ENCODE measurements around the gene DLD.
A peak's percentile ranks its signal among the peaks of the same experiment; 100 is the strongest.
"Not testable (repeated sequence)": the region's sequence is repeated elsewhere in the genome, so short reads cannot be mapped to it uniquely, and the experiment has no call there.

DLD gene

DNA sequence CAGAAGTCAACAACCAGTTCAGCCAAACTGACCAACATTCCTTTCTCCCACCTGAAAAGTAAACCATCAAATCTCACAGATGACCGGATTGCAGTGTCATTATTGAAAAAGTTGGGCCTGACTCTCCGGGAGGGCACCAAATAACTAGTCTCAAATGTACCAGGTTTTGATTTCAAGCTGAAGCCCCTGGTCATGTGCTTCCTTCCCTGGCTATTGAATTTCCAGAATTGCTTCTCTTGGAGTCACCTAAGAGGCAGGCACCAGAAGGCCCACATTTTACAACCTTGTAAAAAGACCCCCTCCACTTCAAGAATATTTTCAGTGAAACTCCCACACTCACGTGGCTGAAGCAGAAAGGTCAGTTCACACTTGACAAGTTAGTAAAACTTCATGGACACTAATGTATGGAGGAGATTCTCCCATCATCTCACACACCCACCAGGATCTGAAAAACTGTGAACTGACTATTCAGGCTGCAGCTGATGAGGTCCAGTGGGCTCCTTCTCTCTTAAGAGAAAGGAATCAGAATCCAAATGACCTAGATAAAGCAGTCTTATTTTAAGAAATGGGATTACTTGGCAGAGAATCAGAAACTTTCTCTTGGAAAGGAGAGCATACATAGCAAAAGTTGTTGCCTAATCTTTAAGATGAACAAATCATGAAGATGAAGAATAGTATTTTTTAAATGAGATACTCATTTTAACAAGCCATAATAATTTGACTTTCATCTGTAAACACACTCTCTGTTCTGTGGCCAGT lies 53.6 kb downstream of the DLD start:
- DNase-seq = no peak

- DNase-seq = no peak
Observed at GRCh38 chr7:107945332-107945731, 54.3 kb downstream of the DLD start.

DNA sequence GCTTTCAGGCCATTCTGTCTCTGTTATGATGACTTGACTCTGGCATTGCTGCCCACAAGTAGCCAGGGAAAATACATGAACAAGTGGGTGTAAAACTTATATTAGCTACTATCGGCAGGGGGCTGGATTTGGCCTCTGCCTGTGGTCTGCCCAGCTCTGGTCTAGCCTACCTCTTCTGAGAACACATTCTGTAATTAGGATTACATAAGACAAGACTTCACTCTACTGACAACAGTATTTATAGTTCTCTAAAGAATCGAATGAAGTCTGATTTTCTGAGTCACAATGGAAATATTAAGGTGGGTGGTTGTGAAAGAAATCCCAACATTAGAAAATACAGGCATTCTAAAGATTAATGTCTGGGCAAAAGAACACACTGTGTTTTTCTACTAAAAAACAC lies 55.5 kb downstream of the DLD start:
- no peak for DNase-seq

GRCh38 chr7:107946881-107947280 lies 55.9 kb downstream of the DLD start:
- DNase-seq = peak in 2 of 56 donors; percentile 2 to 9

- no peak for DNase-seq
Observed at GRCh38 chr7:107948645-107949442, 57.9 kb downstream of the DLD start.

GRCh38 chr7:107949443-107949935 lies 58.5 kb downstream of the DLD start:
- DNase-seq = no peak

GRCh38 chr7:107951172-107951787 lies 60.3 kb downstream of the DLD start:
- DNase-seq = no peak

- no peak for DNase-seq
Observed at GRCh38 chr7:107951896-107952295, 60.9 kb downstream of the DLD start.

GRCh38 chr7:107953265-107953923 lies 62.4 kb downstream of the DLD start:
- DNase-seq = no peak

DNA sequence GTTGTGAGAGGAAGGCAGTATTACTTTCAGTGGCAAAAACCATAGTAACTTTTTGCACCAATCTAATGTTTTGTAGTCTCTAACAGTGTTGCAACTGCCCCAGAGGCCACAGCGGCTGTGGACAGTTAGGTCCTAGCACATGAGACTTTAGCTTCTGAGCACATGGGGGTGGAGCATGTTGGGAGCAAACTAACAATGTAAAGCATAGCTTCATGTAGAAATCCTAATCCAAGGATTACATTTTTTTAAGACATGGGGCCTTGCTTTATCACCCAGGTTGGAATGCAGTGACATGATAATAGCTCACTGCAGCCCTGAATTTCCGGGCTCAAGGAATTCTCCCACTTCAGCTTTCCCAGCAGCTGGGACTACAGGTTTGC lies 62.9 kb downstream of the DLD start:
- no peak for DNase-seq

DNA sequence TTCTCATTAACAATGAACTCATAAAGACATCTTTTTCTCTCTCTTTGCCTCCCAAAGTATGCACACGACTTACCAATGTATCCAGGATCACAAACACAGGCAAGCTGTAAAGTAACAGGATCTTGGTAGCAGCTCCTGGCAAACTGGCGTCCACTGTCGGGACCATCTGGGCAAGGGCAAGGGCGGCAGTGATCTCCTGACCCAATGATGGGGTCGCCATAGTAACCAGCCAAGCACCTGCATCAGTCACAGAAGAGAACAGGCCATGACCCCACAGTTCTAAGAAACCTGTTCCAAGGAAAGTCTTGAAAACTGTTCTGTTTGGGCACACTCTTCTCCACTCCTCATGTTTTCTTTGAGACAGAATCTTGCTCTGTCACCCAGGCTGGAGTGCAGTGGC lies 64.4 kb downstream of the DLD start:
- no peak for DNase-seq

- not testable (repeated sequence) for DNase-seq
Observed at GRCh38 chr7:107956950-107957349, 66.0 kb downstream of the DLD start.

GRCh38 chr7:107957436-107957835 lies 66.5 kb downstream of the DLD start:
- DNase-seq = no peak

DNA sequence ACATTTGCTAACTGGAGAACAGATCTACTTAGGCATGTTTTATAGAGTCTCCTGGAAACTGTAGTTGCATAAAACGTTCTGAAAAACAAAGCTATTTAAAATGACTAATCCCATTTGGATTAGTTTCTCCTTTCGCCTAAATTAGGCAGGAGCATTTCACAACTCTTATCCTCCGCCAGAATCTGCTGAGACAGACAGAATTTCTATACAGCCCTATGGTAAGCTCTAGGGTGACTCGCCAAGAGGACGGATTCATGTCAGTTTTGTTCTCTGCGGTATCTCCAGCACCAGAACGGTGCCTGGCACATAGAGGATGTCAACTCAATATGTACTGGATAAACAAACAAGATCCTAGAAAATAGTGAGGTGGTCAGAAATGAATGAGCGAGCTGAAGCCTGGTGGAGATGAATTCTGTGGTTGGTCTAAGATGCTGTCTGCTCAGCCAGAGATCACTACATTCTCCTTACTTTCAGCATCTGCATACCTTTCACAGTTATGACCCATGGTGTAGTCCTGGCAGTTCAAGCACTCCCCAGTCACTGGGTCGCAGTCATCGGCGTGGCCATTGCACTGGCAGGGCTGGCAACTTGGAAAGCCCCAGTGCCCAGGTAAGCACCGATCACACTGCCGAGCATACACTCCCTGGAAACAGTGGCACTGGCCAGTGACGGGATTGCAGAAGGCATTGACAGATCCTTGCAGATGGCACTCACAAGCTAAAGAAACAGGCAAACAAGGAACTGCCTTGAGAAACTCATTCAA lies 68.0 kb downstream of the DLD start:
- no peak for DNase-seq

DNA sequence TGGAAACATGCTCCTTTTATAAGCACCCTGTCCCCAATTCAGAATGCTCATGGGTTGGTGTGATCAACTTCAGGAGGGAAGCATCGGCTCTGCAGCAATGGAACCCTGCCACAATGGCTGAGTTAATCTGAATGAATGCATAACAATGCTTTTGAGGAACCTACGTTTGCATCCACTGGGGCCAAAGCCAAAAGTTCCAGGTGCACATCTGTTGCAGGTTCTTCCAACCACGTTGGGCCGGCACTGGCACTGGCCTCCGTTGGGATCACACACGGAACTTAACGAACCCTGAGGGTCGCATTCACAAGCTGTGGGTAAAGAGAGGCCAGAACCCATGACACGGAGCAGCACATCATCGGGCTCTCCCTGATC lies 68.5 kb downstream of the DLD start:
- DNase-seq = no peak

DNA sequence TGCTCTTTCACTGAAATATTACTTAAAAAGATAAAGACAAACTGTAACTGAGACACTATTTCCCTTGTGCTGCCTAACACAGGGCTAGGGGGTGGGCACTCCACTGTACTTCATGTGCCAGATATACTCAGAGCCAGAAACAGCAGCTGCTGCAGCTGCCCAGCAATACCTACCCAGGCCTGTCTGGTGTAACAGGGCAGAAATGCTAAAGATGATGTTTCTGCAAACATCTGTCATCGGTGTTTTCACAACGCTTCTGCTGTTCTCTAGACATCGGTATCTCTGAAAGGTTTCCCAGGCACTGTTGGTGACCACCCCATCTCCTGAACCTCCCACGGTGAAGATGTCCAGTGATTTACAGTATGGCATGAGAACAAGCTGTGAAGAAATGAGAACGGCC lies 69.3 kb downstream of the DLD start:
- no peak for DNase-seq

DNA sequence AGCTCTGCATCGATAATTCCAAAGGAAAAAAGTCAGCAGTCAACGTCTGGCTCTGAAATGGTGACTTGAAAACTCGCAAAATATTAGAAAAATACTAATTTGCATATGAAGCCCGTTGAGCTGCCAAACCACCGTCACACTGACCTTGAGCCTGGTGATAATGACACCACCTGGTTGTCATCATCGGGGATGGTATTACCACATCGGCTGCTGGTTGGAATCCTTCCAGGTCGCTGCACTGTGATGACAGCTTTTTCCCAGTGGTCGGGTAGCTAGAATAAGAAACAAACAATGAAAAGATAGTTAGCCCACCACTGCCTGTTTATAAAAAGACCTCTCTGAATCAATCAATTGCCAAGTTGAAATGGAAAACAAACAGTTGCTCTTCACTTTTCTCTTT lies 70.4 kb downstream of the DLD start:
- DNase-seq = no peak

DNA sequence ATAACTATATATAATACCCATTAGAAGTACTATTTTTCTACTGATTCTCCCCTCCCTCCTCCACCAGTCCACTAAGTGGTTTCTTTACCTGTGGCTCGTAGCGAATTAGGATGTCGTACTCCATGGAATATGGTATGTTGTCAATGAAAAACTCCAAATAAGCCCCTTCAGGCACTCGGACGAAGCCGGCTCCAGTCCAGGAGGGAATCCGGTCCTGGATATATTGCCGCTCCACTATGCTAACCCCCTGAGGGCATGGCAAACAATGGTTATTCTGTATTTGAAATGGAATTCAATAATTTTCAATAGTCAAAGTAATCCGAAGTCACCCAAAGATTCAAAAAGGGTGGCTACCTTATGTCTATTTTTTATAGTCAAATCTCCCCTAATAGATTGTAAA lies 71.8 kb downstream of the DLD start:
- no peak for DNase-seq

DNA sequence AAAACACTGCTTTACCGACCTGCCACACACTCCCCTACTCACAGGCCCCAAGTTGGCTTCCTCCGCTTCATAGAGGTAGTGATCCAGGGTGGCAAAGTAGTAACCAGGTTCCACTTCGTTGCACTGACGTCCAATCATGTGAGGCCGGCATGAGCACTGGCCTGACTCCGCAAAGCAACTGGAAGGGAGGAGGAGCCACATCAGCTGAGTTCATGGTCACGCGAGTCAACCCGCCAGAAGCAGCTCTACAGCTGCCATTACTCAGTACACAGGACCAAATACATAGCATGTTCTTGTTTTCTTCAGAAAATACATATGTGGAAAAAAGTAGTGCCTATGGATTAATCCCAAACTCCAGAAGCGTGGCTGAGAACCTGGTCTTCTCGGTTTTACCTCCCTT lies 73.5 kb downstream of the DLD start:
- DNase-seq = no peak

DNA sequence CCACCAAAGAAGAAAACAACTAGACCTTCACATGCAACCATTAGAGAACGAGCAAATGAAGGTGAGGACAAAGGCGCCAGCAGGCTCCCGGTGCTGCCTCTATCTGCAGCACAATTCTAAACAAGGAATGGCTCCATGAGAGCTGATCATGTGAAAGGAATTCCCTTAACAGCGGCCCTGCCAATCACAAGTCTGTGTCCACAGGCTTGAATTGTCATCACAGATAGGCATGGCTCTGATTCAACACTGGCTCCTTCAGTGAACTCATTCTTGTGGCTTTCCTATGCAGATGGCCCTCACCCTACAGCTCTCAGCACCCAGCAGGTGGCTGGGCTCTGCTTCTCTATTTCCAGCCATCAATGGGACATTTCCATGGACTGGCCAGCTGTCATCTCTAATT lies 75.7 kb downstream of the DLD start:
- peak in 1 of 56 donors; percentile 21 for DNase-seq

GRCh38 chr7:107967420-107967819 lies 76.4 kb downstream of the DLD start:
- DNase-seq = no peak

All from nucleus accumbens (tissue), 56 donors.